ENCODE data around the gene PDE2A. TPM values are rescaled to one million over a fixed set of nuclear protein-coding genes. Genes with fewer than 3 reads are reported as not detected.

The PDE2A gene
- total RNA-seq, 3 donors from 2014 or later, result 23.7 to 85.9 (median 67.0) TPM

DNA sequence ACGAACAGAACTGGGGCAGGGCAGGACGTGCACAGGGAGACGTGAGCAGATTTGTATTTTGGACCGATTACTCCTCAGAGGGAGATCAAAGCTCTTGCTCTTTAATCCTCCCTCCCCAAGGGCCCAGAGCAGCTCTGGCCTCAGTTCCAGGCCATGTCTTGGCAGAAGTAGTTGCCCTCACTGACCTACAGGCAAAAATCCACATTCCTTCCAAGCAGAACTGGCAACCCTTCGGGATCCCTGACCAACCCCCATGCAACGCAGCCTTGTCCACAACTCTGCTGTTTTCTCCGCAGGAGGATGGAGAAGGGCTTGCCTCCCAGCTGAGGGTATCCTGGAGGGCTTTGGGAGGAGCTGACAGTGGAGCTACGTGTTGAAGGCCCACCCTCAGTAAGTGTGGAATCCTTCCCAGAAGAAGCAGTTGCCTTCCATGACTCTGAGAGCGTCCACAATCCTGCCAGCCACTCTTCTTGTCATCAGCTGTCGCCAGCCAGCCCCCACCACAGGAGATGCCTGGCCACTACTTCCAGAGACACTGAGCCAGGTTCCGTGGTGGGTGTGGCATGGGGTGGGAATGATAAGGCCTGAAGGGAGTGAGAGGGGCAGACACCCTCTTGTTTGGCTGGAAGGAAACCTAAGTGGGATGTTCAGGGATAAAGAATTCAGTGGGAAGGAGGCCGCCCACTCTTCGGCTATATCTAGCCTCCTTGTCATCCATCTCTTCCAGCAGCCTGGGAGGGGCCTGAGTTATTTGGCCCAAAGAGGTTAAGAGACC lies 68.1 kb downstream of the PDE2A start:
- no peaks in the 10 kb centered on the region for H3K36me3 ChIP-seq
- no peaks in the 10 kb centered on the region for H3K9me3 ChIP-seq
- no peaks in the 10 kb centered on the region for H3K27me3 ChIP-seq
- H3K4me1 ChIP-seq, result no peaks in the 10 kb centered on the region
- TF ChIP-seq POLR2A (IDR thresholded peaks at IDR 0.05) (no peak), POLR2AphosphoS5 (IDR thresholded peaks at IDR 0.05) (peak in 1 of 3 donors; percentile 20)
- TF ChIP-seq, protein P1, sequence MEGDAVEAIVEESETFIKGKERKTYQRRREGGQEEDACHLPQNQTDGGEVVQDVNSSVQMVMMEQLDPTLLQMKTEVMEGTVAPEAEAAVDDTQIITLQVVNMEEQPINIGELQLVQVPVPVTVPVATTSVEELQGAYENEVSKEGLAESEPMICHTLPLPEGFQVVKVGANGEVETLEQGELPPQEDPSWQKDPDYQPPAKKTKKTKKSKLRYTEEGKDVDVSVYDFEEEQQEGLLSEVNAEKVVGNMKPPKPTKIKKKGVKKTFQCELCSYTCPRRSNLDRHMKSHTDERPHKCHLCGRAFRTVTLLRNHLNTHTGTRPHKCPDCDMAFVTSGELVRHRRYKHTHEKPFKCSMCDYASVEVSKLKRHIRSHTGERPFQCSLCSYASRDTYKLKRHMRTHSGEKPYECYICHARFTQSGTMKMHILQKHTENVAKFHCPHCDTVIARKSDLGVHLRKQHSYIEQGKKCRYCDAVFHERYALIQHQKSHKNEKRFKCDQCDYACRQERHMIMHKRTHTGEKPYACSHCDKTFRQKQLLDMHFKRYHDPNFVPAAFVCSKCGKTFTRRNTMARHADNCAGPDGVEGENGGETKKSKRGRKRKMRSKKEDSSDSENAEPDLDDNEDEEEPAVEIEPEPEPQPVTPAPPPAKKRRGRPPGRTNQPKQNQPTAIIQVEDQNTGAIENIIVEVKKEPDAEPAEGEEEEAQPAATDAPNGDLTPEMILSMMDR (IDR thresholded peaks at IDR 0.05), result no peak
- intact Hi-C loops (cut with DNase I; ENCODE audit: low total_unique reads), result loop anchor here (1.0 kb wide), 1 partner anchor 35 kb away; no protein-coding TSS in a partner anchor
- no peak for DNase-seq (ENCODE audit: low spot score in 2 of 2)
- H3K27ac ChIP-seq, result peak overlapping the region in 1 of 2 donors; percentile 52
- no peak overlapping the region for H3K4me3 ChIP-seq

DNA sequence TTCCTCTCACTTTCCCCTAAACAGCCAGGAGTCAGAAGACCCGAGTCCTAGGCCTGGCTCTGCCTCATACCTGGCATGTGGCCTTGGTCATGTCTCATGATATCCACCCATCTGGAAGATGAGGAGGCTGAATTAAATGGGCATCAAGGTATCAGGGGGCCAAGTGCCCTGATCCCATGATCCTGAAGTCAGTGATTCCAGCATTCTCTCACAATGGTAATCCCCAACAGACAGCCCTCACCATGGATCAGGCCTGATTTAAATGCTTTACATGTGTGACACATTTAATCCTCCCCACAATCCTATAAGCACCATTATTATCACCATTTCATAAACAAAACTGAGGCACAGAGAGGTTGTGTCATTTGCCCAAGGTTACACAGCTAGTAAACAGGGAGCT lies 70.0 kb downstream of the PDE2A start:
- H3K4me3 ChIP-seq, result no peak overlapping the region
- no peak overlapping the region for H3K27ac ChIP-seq
- intact Hi-C loops (cut with DNase I; ENCODE audit: low total_unique reads), result no loop called here
- H3K27me3 ChIP-seq, result no peaks in the 10 kb centered on the region
- H3K36me3 ChIP-seq, result no peaks in the 10 kb centered on the region
- DNase-seq (ENCODE audit: low spot score in 2 of 2), result no peak
- TF ChIP-seq POLR2AphosphoS5 (IDR thresholded peaks at IDR 0.05), result no peak
- TF ChIP-seq POLR2A (IDR thresholded peaks at IDR 0.05), result no peak
- TF ChIP-seq, protein P1 (IDR thresholded peaks at IDR 0.05), result no peak
- no peaks in the 10 kb centered on the region for H3K9me3 ChIP-seq
- no peaks in the 10 kb centered on the region for H3K4me1 ChIP-seq

DNA sequence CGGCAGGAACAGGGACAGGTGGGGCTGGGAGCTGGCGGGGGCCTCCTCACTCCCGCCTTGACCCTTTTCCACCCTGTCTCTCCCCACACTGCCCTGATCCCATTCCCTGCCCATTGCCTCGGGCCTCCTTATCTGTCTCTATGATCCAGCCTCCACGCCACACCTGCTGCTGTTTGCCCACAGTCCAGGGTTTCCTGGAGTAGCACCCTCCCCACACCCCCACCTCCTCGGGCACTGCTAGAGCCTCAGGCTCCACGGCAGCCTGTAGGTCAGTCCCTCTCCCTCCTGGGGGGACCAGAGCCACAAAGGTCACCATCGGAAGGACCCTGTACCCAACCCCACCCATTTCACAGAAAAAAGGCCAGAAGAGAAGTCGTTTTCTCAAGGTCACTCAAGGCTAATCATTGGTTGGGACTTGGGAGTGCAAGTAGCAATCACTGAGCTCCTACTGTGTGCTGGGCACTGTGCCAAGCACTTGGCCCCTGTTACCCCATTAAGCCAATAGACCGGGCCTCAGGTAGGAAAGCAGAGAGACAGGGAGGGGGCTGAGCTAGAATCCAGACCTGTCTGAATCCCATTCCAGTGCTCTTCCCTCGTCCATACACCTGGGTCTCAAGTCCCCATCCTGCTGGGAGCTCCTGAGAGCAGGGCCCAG lies 71.8 kb downstream of the PDE2A start:
- no peaks in the 10 kb centered on the region for H3K27me3 ChIP-seq
- H3K27ac ChIP-seq, result peak overlapping the region in 1 of 2 donors; percentile 1
- no peaks in the 10 kb centered on the region for H3K9me3 ChIP-seq
- H3K36me3 ChIP-seq, result no peaks in the 10 kb centered on the region
- intact Hi-C loops (cut with DNase I; ENCODE audit: low total_unique reads), result no loop called here
- H3K4me3 ChIP-seq, result no peak overlapping the region
- no peak for DNase-seq (ENCODE audit: low spot score in 2 of 2)
- TF ChIP-seq, protein P1 (IDR thresholded peaks at IDR 0.05), result no peak
- TF ChIP-seq POLR2AphosphoS5 (IDR thresholded peaks at IDR 0.05) (no peak), POLR2A (IDR thresholded peaks at IDR 0.05) (no peak)
- no peaks in the 10 kb centered on the region for H3K4me1 ChIP-seq

DNA sequence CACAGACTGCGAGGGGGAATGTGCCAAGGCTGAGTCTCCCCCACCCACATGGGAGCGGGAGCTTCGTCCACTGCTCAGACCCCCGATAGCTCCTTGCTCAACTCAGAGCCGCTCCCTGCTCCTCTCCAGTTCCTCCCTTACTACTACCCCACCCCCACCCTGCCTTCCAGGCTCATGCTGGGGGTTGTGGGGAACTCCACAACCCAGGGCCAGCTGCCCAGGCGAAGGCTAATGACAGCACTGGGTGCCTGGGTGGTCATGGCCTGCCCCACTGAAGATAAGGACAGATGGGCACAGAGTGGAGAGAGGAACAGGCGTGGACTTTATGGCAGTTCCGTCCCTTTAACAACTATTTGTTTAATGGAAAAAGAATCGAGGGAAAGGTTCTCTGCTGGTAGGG lies 73.7 kb downstream of the PDE2A start:
- no peak for DNase-seq (ENCODE audit: low spot score in 2 of 2)
- no peaks in the 10 kb centered on the region for H3K27me3 ChIP-seq
- H3K27ac ChIP-seq, result no peak overlapping the region
- H3K36me3 ChIP-seq, result no peaks in the 10 kb centered on the region
- no peak for TF ChIP-seq POLR2A (IDR thresholded peaks at IDR 0.05)
- TF ChIP-seq, protein P1 (IDR thresholded peaks at IDR 0.05), result no peak
- TF ChIP-seq POLR2AphosphoS5 (IDR thresholded peaks at IDR 0.05), result no peak
- H3K4me3 ChIP-seq, result no peak overlapping the region
- intact Hi-C loops (cut with DNase I; ENCODE audit: low total_unique reads), result no loop called here
- H3K4me1 ChIP-seq, result no peaks in the 10 kb centered on the region
- no peaks in the 10 kb centered on the region for H3K9me3 ChIP-seq

All from breast epithelium (tissue), 4 donors.